OCI-M2 (cell line): ENCODE results near the gene P4HB.

ENCODE experiments used
- DNase-seq: peaks from one replicate; lab custom pipeline; 2025; ENCODE audit not compliant: unreplicated experiment; lab: John Stamatoyannopoulos, UW

The P4HB gene

DNA sequence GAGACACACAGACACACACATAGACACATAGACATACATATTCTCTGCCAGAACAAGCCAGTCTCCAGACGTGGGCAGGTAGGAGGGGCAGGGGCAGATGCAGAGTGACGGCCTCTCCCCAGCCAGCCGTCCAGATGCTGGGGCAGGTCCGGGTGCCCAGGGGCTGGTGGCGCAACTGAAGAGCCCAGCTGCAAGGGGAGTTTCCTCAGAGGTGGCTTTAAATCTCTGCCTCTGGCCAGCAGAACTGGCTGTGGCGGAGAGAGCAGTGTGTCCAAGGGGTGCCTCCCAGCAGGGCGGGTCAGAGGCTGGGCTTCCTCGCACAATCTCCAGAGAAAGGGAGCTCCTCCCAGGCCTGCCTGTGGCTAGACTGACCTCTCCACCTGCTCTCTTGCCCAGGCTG is 65.8 kb downstream of the P4HB start:
- no peak for DNase-seq

DNA sequence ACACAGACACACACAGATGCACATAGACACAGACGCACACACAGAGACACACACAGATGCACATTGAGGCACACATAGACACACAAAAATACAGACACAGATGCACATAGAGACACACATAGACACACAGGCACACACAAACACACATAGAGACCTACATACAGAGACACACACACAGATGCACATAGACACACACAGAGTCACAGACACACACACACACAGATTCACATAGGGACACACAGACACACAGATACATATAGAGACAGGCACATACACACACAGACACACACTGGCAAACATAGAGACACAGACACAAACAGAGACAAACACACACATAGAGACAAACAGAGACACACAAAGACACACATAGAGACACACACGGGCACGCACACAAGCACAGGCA is 66.3 kb downstream of the P4HB start:
- no peak for DNase-seq
